KOPT-K1 (cell line): ENCODE data around the gene EIF2S1.
"Not testable (repeated sequence)": the region's sequence is repeated elsewhere in the genome, so short reads cannot be mapped to it uniquely, and the experiment has no call there.

Experiments used
- H3K27ac ChIP-seq: fragments of 200-600 bp; sonication (generic); 2 replicates; pipeline ENCODE4 v1.5.1; 2016; ENCODE audit warnings: antibody characterized with exemption, mild to moderate bottlenecking, low read depth, low read length; ENCODE audit not compliant: poor library complexity, severe bottlenecking
- H3K36me3 ChIP-seq: fragments of 200-600 bp; sonication (generic); 2 replicates; pipeline ENCODE4 v1.5.1; 2017; ENCODE audit warnings: antibody characterized with exemption, mild to moderate bottlenecking, low read length, moderate library complexity; ENCODE audit not compliant: insufficient read depth
- H3K9me3 ChIP-seq: fragments of 200-600 bp; sonication (generic); 2 replicates; pipeline ENCODE4 v1.5.1; 2017; ENCODE audit warnings: antibody characterized with exemption, low read length, mild to moderate bottlenecking; ENCODE audit not compliant: insufficient read depth, poor library complexity, severe bottlenecking

Gene EIF2S1

GRCh38 chr14:67359775-67360469 lies at the start of gene EIF2S1, which contains the start of gene ATP6V1D:
Gene EIF2S1, plus strand, starts transcription at chr14:67360328. Its CDS starts 4,440 bp downstream, at chr14:67364768.
Gene ATP6V1D, minus strand, starts transcription at chr14:67359804. Its CDS starts 106 bp downstream, at chr14:67359698.
- H3K9me3 ChIP-seq: no peaks in the 10 kb centered on the region
- peaks cover 27% of the 10 kb centered on the region for H3K36me3 ChIP-seq
- peak within 1 kb of the TSS; percentile 94 for H3K27ac ChIP-seq

DNA sequence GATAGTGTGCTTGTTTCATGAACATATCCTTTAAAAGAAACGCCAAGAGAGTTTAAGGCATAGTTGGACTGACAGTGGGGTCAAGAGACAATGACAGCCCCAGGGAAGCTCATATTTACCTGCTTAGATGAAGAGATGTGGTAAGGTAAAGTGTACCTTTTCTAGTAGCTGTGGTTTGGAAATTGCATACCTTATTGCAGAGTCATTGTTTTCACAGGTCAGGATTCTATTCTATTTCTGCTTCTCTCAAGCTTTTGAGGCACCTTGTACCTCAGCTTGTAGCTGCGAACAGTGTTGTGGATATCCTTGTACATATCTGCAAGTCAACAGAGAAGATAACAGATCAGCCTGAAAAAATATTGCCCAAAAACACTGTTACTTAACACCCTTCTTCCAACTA lies 48.3 kb upstream of the EIF2S1 start:
- Histone ChIP-seq H3K9me3 (no peaks in the 10 kb centered on the region), H3K27ac (no peak overlapping the region), H3K36me3 (peaks cover 11% of the 10 kb centered on the region)

GRCh38 chr14:67313153-67313552 lies 47.0 kb upstream of the EIF2S1 start:
- H3K36me3 ChIP-seq: peaks cover 21% of the 10 kb centered on the region
- no peaks in the 10 kb centered on the region for H3K9me3 ChIP-seq

DNA sequence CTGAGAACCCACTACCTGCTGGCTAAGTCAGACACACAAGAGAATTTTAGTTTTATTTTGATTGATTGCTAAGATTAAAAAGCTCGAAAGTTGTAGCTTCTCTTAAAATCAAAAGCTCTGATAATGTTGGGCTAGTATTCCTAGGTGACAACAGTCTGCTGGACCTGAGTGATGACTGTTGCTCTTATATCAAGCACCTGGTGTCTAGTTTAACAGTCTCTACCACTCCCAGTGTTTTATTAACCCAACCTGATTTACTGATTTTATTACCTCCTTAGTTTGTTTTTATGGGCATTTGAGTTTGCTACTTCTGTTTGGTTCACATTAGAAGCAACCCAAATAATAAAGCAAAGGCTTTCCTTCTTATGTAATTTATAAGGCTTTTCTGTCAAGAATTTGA lies 42.3 kb upstream of the EIF2S1 start:
- Histone ChIP-seq H3K9me3 (no peaks in the 10 kb centered on the region), H3K27ac (no peak overlapping the region), H3K36me3 (peaks cover 28% of the 10 kb centered on the region)

More at GRCh38 chr14:67313153-67313552, 47.0 kb upstream of the EIF2S1 start:
- H3K27ac ChIP-seq: no peak overlapping the region

DNA sequence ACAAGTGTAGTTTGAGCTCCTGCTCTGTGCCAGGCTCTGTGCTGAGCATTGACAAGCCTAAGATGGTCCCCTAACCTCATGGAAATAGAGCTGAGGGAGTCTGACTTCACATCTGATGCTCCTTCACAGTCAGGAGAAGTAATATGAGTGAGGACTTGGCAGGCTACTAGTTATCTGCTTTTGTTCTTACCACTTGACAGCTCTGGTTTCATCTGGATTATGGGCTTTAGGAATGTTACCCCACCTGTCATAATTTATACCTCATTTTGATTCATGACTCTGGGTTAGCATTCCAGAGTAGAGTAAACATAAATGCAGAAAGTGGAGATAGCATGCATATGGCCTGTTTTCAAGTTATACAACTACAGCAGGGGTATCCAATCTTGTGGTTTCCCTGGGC lies 41.0 kb upstream of the EIF2S1 start:
- Histone ChIP-seq H3K27ac (no peak overlapping the region), H3K36me3 (peaks cover 23% of the 10 kb centered on the region), H3K9me3 (no peaks in the 10 kb centered on the region)

DNA sequence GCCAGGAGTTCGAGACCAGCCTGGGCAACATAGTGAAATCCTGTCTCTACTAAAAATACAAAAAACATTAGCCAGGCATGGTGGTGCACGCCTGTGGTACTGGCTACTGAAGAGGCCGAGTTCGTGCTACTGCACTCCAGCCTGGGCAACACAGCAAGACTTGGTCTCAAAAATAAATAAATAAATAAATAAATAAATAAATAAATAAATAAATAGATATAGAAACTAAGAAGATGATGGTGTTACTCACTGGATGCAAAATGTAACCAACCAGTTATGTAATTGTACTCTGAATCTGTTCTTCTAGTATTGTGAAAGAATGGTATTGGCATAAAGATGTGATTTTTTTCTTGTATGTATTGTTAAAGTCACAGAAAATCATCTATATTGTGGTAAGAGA lies 30.5 kb upstream of the EIF2S1 start:
- peaks cover 51% of the 10 kb centered on the region for H3K36me3 ChIP-seq
- H3K27ac ChIP-seq, H3K9me3 ChIP-seq: not testable (repeated sequence)

GRCh38 chr14:67331368-67332125 lies 28.6 kb upstream of the EIF2S1 start:
- no peak overlapping the region for H3K27ac ChIP-seq
- H3K9me3 ChIP-seq: no peaks in the 10 kb centered on the region
- peaks cover 61% of the 10 kb centered on the region for H3K36me3 ChIP-seq

GRCh38 chr14:67332468-67332867 lies 27.7 kb upstream of the EIF2S1 start:
- H3K36me3 ChIP-seq: peaks cover 70% of the 10 kb centered on the region
- H3K9me3 ChIP-seq: no peaks in the 10 kb centered on the region
- no peak overlapping the region for H3K27ac ChIP-seq

DNA sequence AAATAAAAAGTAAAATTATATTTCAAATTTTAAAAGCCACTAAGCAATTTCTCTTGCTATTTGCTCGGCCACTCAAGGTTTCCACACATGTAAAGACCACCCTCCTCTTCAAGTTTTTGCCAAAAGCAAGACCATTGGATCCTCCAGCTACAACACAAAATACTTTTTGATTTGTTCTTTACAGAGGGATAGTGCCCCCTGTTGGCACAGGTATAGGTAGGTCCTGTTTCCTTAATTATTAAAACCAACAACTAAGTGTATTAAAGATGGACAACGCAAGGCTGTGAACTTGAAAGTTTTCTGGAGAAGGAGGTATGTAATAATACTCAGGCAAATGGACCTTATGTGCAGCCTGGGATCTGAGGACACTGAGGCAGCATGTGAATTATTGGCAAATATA lies 24.3 kb upstream of the EIF2S1 start:
- Histone ChIP-seq H3K27ac (no peak overlapping the region), H3K36me3 (peaks cover 95% of the 10 kb centered on the region), H3K9me3 (peaks cover 3% of the 10 kb centered on the region)

- not testable (repeated sequence) for H3K9me3 ChIP-seq, H3K27ac ChIP-seq
- peaks cover 69% of the 10 kb centered on the region for H3K36me3 ChIP-seq
Observed at GRCh38 chr14:67341231-67341630, 18.9 kb upstream of the EIF2S1 start.

DNA sequence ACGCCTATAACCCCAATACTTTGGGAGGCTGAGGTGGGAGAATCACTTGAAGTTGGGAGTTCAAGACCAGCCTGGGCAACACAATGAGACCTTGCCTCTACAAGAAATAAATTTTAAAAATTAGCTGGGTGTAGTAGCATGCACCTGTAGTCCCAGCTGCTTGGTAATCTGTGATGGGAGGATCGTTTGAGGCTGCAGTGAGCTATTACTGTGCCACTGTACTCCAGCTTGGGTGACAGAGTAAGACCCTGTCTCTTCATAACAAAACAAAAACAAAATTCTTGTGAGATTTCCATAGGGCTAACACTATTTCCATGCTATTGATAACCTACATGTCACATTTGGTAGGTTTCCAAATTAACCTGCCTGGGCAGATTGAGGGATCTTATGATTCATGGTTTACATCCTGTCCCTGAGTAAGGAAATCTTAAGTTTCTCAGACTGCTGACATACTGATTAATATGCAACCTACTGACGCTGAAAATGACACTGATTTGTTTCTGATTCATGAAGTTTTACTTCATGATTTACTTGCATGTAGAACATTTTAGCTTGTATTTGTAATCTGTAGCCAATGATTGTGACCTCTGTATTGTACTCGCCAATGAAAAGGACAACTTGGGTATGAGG lies 16.4 kb upstream of the EIF2S1 start:
- H3K36me3 ChIP-seq: peaks cover 63% of the 10 kb centered on the region
- H3K9me3 ChIP-seq: peaks cover 3% of the 10 kb centered on the region

DNA sequence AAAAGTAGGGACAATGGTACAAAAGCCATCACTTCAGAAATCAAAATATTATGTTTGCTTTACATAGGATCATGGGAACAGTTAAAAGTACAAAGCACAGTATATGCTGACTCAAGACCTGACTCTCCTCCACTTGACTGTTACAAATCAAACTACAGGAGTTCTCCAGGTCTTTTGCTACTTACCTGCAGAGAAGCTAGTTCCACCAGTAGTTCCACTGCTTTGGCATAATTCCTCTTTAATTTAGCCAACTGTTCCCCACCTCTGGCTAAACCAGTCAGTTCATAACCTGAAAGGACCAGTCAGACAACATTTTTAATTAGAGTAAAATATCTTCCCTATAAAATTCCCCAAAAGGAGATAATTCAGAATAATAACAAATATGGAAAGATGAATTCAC lies 14.5 kb upstream of the EIF2S1 start:
- no peak overlapping the region for H3K27ac ChIP-seq
- H3K9me3 ChIP-seq: no peaks in the 10 kb centered on the region
- peaks cover 66% of the 10 kb centered on the region for H3K36me3 ChIP-seq

More for the DNA sequence above, 16.4 kb upstream of the EIF2S1 start:
- H3K27ac ChIP-seq: no peak overlapping the region

DNA sequence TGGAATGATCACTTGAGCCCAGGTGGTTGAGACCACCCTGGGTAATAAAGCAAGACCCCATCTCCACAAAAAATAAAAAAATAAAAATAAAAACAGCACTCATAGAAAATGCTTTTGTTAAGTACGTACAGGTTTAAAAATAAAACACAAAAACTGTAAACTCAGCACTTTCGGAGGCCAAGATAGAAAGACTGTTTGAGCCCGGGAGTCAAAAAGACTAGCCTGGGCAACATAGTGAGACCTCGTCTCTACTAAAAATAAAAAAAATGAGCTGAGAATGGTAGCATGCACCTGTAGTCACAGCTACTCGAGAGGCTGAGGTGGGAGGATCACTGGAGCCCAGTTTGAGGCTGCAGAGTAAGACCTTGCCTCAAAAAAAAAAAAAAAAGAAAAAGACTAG lies 8.1 kb upstream of the EIF2S1 start:
- Histone ChIP-seq H3K9me3 (no peaks in the 10 kb centered on the region), H3K27ac (no peak overlapping the region), H3K36me3 (peaks cover 52% of the 10 kb centered on the region)

DNA sequence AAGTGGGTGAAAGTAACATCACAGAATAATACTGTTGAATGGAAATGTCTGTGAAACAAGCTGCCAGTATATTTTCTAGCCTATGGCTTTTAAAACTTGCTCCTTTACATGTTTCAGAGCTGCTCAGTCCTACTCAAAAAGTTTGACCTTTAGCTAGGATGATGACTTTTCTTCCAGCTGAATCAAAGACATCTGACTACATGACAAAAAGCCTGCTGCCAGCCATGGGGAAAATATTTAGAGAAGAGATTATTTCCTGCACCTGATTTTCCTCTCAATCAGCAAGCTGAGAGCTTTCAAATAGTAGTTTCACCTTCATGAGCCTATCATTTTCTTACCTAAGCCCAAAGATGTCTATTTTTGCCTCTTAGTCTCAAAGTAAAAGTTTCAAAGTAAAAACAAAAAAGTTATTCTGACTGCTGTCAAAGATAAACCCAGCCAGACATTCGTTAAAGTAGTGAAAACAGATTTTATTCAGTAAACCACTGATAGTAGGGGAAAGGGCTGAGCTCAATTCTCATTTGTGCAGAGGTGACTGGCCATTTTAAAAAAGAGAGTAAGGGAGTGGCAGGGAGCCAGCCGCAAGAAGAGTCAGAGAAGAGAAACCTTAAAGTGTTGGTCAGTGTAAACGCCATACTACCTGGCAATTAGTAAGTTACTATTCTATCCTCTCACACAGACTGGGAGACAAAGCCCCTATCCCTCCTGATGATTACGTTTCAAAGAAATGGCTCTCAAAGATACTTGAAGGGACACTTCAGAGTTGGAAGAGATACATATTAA lies 2.8 kb upstream of the EIF2S1 start:
- H3K9me3 ChIP-seq: no peaks in the 10 kb centered on the region
- H3K36me3 ChIP-seq: peaks cover 3% of the 10 kb centered on the region
- no peak overlapping the region for H3K27ac ChIP-seq

- H3K9me3 ChIP-seq: no peaks in the 10 kb centered on the region
- H3K36me3 ChIP-seq: peaks cover 7% of the 10 kb centered on the region
- H3K27ac ChIP-seq: no peak overlapping the region
Observed at GRCh38 chr14:67357969-67358354, 2.2 kb upstream of the EIF2S1 start.
